NK-92 (cell line): Measurements from ENCODE around the gene SPEM1.

Source experiments
- DNase-seq: peaks from one replicate; lab custom pipeline; 2025; ENCODE audit not compliant: unreplicated experiment; lab: John Stamatoyannopoulos, UW

SPEM1 gene

DNA sequence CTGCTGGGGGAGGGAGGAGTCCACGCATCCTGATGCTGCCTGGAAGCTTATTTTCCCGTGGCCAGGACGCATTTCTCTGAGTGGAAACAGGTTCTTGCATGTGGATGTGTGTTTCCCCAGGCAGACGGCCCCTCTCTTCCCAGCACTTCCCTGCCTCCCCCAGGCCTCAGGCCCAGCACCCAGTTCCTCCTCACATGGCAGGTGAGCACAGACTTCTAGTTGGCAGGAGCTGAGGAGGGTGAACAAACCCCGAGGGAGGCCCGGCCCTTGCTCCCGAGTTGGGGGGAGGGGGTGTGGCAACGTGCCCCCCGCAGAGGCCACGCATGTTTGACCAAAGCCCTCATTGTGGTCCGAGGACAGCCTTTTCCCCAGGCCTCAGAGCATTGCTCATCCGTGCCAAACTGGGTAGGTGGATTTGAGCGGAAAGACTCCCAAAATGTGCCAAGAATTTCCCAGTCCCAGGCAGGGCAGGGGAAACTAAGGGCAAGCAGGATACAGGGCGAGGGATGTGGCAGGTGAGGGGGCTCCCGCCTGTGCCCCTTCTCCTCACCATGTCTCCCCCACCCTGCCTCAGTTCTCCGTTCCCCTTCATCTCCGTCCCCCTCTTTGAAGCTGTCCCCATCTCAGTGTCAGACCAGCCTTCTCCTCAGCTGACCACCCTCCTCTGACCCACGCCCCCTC lies 1.5 kb upstream of the SPEM1 start:
- DNase-seq, result no peak

DNA sequence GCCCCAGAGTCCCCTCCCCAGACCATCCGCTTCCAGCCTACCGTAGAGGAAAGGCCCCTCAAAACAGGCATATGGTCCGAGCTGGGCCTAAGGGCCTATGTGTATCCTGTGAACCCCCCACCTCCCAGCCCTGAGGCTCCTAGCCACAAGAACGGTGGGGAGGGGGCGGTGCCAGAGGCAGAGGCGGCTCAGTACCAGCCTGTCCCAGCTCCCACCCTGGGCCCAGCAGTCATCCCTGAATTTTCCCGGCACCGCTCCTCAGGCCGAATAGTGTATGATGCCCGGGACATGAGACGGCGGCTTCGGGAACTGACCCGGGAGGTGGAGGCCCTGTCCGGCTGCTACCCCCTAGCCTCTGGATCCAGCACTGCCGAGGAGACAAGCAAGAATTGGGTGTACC lies 1.1 kb downstream of the SPEM1 start:
- no peak for DNase-seq

DNA sequence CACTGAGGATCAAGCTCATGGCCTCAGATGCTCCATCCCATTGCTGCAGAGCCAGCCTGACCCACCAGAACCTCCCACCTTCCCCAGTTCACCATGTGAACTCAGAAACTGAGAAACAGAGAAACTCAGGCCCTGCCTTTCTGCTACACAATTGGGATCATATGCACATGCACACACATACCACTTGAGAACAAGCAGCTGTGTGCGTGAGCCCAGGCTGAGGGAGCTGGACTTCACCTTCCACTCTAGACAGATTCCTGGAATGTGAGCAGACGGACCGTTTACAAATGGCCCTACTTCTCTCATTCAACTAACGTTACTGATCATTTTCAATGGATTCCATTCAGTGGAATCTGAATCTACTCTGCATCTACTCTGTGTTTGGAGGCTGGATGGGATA lies 3.6 kb downstream of the SPEM1 start:
- no peak for DNase-seq

DNA sequence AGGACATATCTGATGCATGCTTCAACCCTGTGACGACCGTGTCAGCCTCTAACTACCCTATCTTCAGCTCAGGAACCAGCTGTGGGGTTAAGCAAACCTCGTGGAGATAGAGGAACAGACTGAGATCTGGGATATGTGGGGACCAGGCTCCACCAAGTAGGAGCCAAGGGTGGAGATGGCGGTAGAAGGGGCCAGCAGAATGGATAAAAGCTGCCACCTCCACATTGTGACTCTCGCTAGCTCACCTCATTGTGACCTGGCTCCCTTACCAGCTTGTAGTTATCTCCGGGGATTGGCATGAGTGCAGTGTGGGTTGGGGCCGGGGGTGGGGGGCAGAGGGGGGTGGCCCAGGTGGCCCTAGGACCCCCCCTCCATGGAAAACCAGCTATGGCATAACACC lies 5.2 kb downstream of the SPEM1 start, which contains the start of gene SPEM2:
SPEM2 (plus strand) TSS at position 301 of the 400 bp plus-strand sequence; CDS start at position 374, 73 bp downstream.
- DNase-seq, result no peak

DNA sequence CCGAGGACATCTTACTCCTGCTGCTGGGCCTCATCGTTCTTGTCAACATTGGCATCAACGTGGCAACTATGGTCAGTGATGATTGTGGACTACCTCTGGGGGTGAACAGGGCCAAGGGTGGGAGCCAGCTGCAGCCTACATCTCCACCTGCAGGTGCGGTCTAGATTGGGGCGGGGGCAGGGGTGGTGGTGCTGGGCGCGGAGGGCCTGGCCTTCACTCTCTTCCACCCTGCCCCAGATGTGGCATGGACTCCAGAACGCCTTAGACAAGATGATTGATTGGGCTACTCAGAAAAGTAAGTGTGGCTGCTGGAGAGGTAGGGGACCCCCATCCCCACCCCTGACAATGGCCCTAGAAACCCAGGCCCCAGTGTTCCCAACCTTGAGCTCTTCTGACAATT lies 5.6 kb downstream of the SPEM1 start:
- DNase-seq, result no peak

DNA sequence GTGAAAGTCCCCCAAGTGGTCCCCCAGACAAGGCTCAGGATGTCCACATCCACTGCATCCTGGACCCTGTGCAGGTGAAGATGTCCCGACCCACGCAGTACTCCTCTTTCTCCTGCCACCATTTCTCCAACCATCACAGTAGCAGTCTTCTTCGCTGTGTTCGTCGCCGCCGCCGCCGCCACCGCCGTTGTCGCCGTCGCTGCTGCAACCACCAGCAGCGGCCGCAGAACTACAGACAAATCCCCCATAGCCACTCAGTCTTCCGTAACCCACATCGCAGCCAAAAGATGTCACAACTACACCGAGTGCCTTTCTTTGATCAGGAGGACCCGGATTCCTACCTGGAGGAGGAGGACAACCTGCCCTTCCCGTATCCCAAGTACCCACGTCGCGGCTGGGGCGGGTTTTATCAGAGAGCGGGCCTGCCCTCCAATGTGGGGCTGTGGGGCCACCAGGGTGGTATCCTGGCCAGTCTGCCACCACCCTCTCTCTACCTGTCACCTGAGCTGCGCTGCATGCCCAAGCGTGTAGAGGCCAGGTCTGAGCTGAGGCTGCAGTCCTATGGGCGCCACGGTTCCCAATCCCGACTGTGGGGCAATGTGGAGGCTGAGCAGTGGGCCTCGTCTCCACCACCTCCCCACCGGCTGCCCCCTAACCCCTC lies 6.2 kb downstream of the SPEM1 start:
- no peak for DNase-seq

DNA sequence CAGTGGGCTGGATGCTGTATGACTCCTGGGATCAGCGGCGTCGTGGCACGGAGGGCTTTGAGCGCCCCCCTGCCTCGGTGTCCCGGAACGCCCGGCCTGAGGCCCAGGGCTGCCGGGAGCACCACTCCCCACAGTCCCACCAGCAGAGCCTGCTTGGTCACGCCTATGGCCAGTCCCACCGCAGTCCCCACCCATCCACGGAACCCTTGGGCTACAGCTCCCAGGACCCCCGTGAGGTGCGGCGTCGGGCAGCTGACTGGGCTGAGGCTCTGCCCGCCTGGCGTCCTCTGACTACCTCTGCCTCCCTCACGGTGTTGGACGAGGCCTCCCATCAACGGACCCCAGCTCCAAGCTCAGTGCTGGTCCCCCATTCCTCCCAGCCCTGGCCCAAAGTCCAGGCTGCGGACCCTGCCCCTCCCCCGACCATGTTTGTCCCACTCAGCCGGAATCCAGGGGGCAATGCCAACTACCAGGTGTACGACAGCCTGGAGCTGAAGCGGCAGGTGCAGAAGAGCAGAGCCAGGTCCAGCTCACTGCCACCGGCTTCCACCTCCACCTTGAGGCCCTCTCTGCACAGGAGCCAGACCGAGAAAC lies 6.9 kb downstream of the SPEM1 start:
- no peak for DNase-seq

DNA sequence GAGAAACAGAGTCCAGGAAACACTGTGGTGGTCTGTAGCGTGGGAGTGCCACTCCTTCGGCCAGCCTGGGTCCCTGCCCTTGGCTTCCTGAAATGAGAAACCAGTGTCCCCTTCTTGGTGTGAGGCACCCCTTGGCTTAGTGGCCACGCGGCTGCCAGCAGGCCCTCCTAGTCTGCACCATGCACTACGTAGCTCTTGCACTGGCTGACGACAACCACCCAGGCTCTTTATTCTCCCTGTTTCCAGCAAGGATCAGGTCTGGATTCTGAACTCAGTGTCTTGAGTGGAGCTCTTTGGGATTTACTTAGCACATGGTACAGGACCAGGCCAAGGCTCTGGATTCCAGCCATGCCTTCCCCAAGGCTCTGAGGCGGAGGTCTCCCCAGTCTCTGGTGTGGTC lies 7.4 kb downstream of the SPEM1 start:
- no peak for DNase-seq

DNA sequence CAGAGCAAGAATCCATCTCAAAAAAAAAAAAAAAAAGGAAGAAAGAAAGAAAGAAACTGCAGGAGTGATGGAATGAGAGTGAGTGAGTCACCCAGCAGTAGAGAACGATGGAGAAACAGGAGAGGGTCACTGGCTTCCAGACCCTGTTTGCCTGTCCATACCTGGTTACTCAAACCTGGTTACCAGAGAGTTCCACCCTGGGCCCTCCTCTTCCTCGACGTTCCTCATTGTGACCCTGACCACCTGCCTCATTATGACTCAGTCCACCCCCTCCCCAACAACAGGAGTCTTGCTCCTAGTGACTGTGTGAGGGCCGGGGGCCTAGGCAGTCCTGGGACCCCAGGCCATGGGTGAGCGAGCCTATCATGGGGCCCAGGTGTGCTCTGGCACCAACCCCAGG lies 8.4 kb downstream of the SPEM1 start, which contains the start of gene SPEM3:
SPEM3 (plus strand) TSS at position 301 of the 400 bp plus-strand sequence; CDS start at position 347, 46 bp downstream.
- DNase-seq, result no peak

DNA sequence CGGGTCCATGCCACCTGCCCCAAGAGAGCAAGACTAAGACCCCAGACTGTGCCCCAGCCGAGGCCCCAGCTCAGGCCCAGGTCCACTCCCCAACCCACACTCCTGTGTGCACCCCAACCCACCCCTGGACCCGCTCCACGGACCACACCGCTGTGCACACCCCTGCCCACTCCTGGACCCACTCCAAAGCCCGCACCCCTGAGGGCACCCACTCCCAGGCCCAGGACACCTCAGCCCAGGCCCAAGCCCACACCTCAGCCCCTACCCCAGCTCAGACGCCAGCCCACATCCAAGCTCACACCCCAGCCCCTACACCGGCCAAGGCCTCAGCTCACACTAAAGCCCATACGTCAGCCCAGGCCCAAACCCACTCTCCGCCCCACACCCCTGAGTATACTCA lies 9.6 kb downstream of the SPEM1 start:
- DNase-seq, result no peak

DNA sequence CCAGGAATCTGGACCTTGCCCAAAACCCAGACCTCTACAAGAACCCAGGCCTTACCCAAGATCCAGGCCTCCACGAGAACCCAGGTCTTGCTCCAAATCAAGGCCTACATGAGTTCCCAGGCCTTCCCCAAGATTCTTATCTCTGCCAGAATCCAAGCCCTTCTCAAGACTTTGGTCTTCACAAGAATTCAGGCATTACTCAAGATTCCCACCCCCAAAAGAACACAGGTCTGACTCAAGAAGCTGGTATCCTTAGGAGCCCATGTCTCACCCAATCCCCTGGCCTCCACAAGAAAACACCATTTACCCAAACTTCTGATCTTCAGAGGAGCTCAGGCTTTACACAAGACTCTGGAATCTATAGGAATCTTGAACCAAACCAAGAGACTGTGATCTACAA lies 11.1 kb downstream of the SPEM1 start:
- DNase-seq, result no peak

DNA sequence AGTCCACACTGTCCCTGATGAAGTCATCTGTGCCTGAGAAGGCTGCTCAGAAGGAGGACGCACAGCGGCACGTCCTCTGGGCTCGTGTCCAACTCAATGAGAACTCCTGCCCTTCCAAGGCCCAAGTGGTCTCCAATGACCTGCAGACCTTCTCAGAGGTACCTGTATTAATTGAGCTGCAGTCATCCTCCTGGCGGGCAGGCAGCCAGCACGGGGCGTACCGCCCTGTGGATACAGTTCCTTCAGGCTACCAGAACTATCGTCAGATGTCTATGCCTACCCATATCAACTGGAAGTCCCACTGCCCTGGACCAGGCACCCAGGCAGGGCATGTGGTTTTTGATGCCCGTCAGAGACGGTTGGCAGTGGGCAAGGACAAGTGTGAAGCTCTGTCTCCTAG lies 12.2 kb downstream of the SPEM1 start:
- no peak for DNase-seq

DNA sequence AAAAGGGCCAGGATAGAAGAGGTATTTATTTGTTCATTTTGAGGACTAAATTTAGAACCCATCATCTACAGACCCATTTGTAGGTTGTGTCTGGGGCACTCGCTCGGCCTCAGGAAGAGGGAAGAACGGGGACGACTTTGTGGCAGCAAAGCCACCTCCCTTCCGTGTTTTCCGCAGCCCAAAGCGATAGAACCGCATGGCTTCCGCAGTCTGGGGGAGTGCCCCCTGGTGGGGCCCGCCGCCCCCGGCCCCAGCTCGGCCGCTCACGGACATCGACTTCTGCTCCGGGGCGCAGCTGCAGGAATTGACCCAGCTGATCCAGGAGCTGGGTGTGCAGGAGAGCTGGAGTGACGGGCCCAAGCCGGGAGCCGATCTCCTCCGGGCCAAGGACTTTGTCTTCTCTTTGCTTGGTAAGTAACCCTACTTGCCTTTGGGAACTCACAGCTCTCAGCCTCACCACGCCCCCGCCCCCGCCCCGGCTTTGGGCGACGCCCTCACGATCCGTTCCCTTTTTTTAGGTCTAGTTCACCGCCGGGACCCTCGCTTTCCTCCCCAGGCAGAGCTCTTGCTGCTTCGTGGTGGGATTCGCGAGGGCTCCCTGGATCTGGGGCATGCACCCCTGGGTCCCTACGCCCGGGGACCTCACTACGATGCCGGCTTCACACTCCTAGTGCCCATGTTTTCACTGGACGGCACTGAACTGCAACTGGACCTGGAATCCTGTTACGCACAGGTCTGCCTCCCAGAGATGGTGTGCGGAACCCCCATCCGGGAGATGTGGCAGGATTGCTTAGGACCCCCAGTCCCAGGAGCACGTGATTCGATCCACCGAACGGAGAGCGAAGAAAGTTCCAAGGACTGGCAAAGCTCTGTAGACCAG lies 15.8 kb downstream of the SPEM1 start:
- DNase-seq, result no peak

DNA sequence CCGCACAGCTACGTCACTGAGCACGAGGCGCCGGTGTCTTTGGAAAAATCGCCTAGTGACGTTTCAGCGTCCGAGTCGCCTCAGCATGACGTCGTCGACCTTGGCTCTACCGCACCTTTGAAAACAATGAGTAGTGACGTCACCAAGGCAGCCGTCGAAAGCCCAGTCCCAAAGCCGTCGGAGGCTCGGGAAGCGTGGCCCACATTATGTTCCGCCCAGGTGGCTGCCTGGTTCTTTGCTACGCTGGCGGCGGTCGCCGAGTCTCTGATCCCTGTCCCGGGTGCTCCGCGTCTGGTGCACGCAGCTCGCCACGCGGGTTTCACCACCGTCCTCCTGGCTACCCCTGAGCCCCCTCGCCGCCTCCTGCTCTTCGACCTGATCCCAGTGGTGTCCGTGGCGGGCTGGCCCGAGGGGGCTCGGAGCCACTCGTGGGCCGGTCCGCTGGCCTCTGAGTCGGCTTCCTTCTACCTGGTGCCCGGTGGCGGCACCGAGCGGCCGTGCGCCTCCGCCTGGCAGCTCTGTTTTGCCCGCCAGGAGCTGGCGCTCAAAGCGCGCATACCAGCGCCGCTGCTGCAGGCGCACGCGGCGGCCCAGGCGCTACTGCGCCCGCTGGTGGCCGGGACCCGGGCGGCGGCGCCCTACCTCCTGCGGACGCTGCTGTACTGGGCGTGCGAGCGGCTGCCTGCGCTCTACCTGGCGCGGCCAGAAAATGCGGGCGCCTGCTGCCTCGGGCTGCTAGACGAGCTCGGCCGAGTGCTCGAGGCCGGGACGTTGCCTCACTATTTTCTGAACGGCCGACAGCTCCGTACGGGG lies 16.6 kb downstream of the SPEM1 start:
- DNase-seq, result no peak

DNA sequence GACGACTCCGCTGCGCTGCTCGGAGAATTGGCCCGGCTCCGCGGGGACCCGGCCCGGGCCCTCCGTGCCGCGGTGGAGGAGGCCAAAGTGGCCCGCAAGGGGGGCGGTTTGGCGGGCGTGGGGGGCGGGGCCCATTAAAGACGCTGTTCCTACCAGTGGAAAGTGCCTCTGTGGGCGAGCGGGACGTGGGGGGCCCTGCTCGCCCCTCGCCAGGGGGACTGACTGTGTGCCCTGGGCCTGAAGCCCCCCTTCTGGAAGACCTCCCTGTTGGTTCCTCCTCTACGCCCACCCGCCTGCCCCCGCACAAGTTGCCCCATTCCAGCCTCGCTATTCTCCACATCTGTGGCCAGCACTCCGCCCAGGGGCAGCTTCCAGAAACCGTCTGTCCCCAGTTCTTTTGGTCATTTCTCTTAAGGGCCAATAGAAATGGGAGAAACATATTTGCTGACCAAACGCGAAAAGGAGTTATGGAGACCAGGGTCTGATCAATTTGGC lies 17.3 kb downstream of the SPEM1 start:
- no peak for DNase-seq

DNA sequence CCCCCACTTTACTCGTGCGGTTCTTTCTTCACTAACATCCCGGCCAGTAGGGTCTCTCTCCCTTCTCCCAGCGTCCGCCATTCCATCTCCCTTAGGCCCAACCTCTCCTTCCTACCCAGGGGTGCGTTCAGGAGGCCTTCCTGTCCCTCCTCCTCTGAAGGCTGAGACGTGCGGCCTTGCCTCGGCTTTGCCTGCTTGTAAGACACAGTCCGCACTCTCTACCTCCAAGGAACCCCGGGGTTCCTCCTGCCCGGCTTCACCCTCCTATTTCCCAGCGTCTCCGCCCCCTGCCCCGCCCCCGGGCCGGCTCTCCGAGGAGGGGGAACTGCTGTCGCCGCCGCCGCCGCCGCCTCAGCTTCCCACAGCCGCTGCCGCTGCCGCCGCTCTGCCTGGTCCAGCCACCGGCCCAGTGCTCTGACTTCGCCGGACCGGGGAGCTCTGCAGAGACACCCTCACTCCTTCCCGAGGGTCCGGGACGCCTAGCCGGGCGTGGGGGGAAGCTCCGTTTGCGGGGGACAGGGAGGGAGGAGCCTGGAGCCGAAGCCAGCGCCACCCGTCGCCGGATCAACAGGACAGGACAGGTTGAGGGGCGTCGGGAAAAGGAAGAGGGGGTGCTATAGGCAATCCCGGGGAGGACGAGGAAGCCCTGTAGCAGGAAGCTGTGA lies 18.0 kb downstream of the SPEM1 start:
- DNase-seq, result no peak

DNA sequence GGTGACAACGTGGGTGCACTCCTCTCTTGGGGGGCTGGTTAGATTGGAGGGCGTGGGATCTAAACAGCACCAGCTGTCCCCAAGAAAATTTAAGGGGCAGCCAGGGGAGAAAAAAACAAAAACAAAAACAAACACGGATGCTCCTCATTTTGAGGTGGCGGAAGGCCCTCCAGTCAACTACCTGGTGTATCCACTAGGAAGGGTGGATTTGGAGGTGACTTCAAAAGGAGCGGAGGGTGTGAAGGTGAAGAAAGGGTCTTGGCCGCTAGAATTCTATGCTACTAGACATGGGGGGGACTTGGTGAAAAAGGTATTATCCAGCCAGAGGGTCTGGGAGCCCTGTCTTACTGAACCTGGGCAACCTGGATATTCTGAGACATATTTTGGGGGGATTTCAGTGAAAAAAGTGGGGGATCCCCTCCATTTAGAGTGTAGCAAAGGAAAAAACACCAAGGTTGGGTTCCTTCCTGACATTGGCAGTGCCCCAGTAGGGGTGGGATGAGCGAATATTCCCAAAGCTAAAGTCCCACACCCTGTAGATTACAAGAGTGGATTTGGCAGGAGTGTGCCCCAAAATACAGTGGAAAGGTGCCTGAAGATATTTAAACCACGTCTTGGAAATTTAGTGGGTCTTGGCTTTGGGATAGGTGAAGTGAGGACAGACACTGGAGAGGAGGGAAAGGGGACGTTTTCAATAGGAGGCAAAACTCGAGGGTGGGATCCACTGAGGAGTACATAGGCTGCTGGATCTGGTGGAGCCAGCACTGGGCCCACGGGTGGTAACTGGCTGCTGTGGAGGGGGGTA lies 18.7 kb downstream of the SPEM1 start:
- no peak for DNase-seq

DNA sequence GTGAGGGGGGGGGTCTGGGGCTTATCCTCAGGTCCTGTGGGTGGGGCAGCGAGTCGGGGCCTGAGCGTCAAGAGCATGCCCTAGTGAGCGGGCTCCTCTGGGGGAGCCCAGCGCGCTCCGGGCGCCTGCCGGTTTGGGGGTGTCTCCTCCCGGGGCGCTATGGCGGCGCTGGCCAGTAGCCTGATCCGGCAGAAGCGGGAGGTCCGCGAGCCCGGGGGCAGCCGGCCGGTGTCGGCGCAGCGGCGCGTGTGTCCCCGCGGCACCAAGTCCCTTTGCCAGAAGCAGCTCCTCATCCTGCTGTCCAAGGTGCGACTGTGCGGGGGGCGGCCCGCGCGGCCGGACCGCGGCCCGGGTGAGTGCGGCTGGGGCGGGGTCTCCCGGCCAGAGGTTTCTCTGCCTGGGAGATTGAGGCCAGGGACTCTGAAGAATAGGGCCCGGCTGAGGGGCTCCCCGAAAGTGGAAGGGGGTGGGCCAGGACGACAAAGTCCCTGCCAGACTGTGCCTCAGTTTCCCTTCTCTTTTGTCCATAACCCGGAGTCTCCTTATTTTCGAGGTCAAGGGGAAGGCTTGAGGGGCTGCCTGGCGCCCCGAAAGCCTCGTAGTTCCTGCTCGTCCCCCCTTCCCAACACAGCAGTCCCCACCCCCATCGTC lies 19.5 kb downstream of the SPEM1 start, which contains the start of gene FGF11:
FGF11 (plus strand) TSS at position 51 of the 651 bp plus-strand sequence; CDS start at position 160, 109 bp downstream.
- DNase-seq, result no peak
